Body of pancreas (tissue), 4 donors: ENCODE measurements around the gene XRN2.

Experiments used
- POLR2A ChIP-seq, 3 donors: fragments of 450-650 bp; IDR thresholded peaks; one replicate each; pipeline ENCODE4 v1.6.1; 2016; ENCODE audit warnings: antibody characterized with exemption in 3 of 3, mild to moderate bottlenecking in 2 of 3
- TF ChIP-seq, protein P1 (sequence below), 7 experiments: fragments of 450-650 bp in 4 of 7; fragments of 200-600 bp in 3 of 7; sonication (generic) in 3 of 7; IDR thresholded peaks; one replicate each; pipeline ENCODE4 v1.5.1; 2016 to 2019; ENCODE audit warnings: antibody characterized with exemption in 7 of 7

DNA sequence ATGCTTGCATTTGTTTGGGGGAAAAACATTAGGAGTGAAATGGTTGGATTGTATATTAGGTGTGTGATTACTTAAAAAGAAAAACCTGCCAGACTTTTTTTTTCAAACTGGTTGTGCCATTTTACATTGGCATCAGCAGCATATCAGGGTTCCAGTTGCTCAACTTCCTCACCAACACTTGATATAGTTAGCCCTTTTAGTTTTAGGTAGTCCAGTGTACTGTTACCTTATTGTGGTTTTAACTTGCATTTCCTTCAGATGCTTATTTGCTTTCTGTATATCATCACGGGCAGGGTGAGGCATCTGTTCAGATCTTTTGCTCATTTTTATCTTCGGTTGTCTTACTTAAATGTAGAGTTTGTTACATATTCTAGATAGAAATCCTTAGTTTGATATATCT, 5.2 kb downstream of the XRN2 start:
- TF ChIP-seq, protein P1, sequence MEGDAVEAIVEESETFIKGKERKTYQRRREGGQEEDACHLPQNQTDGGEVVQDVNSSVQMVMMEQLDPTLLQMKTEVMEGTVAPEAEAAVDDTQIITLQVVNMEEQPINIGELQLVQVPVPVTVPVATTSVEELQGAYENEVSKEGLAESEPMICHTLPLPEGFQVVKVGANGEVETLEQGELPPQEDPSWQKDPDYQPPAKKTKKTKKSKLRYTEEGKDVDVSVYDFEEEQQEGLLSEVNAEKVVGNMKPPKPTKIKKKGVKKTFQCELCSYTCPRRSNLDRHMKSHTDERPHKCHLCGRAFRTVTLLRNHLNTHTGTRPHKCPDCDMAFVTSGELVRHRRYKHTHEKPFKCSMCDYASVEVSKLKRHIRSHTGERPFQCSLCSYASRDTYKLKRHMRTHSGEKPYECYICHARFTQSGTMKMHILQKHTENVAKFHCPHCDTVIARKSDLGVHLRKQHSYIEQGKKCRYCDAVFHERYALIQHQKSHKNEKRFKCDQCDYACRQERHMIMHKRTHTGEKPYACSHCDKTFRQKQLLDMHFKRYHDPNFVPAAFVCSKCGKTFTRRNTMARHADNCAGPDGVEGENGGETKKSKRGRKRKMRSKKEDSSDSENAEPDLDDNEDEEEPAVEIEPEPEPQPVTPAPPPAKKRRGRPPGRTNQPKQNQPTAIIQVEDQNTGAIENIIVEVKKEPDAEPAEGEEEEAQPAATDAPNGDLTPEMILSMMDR (IDR thresholded peaks at IDR 0.05) = no peak
- no peak for TF ChIP-seq POLR2A (IDR thresholded peaks at IDR 0.05)
